Measurements from ENCODE around the gene AGO3. TPM values are rescaled to one million over a fixed set of nuclear protein-coding genes. Genes with fewer than 3 reads are reported as not detected.
"Not testable (repeated sequence)": the region's sequence is repeated elsewhere in the genome, so short reads cannot be mapped to it uniquely, and the experiment has no call there.

The AGO3 gene
- total and polyA plus RNA-seq, 8 donors = 1.9 to 33.8 (median 12.4) TPM

- TF ChIP-seq POLR2AphosphoS5 (IDR thresholded peaks at IDR 0.05) = no peak
- no peak for TF ChIP-seq CTCF (IDR thresholded peaks at IDR 0.05)
- no peaks in the 10 kb centered on the region for H3K27me3 ChIP-seq
- peaks cover 0 to 7% (median 3%) of the 10 kb centered on the region in 4 donors for H3K36me3 ChIP-seq
- no peak overlapping the region for H3K27ac ChIP-seq
- H3K4me3 ChIP-seq = no peak overlapping the region
- WGBS, 5 donors = 51 to 61% (median 55%) methylated on average over 2 of the region's 2 CpGs
- H3K9me3 ChIP-seq = no peaks in the 10 kb centered on the region
- peaks cover 0 to 28% (median 5%) of the 10 kb centered on the region in 4 donors for H3K4me1 ChIP-seq
- intact Hi-C loops (cut with DNase I; ENCODE audit: low total_unique reads) = no loop called here
- no peak for DNase-seq
Measured at GRCh38 chr1:35945327-35945726, 14.4 kb downstream of the AGO3 start.

GRCh38 chr1:35947547-35947946 lies 16.6 kb downstream of the AGO3 start:
- 82 to 98% (median 91%) methylated on average over 2 of the region's 2 CpGs for WGBS, 5 donors

GRCh38 chr1:35958558-35958957 lies 27.7 kb downstream of the AGO3 start:
- intact Hi-C loops (cut with DNase I; ENCODE audit: low total_unique reads) = no loop called here

More at GRCh38 chr1:35947547-35947946, 16.6 kb downstream of the AGO3 start:
- no peak overlapping the region for H3K4me3 ChIP-seq
- no peak overlapping the region for H3K27ac ChIP-seq
- TF ChIP-seq POLR2AphosphoS5 (IDR thresholded peaks at IDR 0.05) (no peak), CTCF (IDR thresholded peaks at IDR 0.05) (no peak), POLR2A (IDR thresholded peaks at IDR 0.05) (no peak), EP300 (IDR thresholded peaks at IDR 0.05) (no peak)
- no peaks in the 10 kb centered on the region for H3K9me3 ChIP-seq
- no peaks in the 10 kb centered on the region for H3K27me3 ChIP-seq
- peaks cover 0 to 13% (median 0%) of the 10 kb centered on the region in 4 donors for H3K4me1 ChIP-seq
- peaks cover 0 to 10% (median 3%) of the 10 kb centered on the region in 4 donors for H3K36me3 ChIP-seq
- no peak for DNase-seq
- intact Hi-C loops (cut with DNase I; ENCODE audit: low total_unique reads) = no loop called here

GRCh38 chr1:35959304-35959703 lies 28.4 kb downstream of the AGO3 start:
- Histone ChIP-seq H3K36me3 (peaks cover 0 to 10% (median 7%) of the 10 kb centered on the region in 4 donors), H3K4me1 (peaks cover 0 to 13% (median 0%) of the 10 kb centered on the region in 4 donors), H3K27me3 (no peaks in the 10 kb centered on the region), H3K9me3 (no peaks in the 10 kb centered on the region), H3K27ac (no peak overlapping the region), H3K4me3 (no peak overlapping the region)
- intact Hi-C loops (cut with DNase I; ENCODE audit: low total_unique reads) = no loop called here
- 88 to 94% (median 93%) methylated on average over 3 of the region's 3 CpGs for WGBS, 5 donors
- no peak for DNase-seq
- no peak for TF ChIP-seq EP300 (IDR thresholded peaks at IDR 0.05)

More at GRCh38 chr1:35958558-35958957, 27.7 kb downstream of the AGO3 start:
- peaks cover 0 to 13% (median 0%) of the 10 kb centered on the region in 4 donors for H3K4me1 ChIP-seq
- WGBS, 5 donors = 83 to 97% (median 94%) methylated on average over 1 of the region's 1 CpG
- no peak for DNase-seq
- H3K9me3 ChIP-seq = no peaks in the 10 kb centered on the region
- no peak overlapping the region for H3K27ac ChIP-seq
- no peaks in the 10 kb centered on the region for H3K27me3 ChIP-seq
- peaks cover 0 to 10% (median 7%) of the 10 kb centered on the region in 4 donors for H3K36me3 ChIP-seq
- no peak overlapping the region for H3K4me3 ChIP-seq
- no peak for TF ChIP-seq CTCF (IDR thresholded peaks at IDR 0.05)
- no peak for TF ChIP-seq EP300 (IDR thresholded peaks at IDR 0.05)

- 89 to 97% (median 96%) methylated on average over 2 of the region's 2 CpGs for WGBS, 5 donors
- Histone ChIP-seq H3K36me3 (peaks cover 0 to 11% (median 8%) of the 10 kb centered on the region in 4 donors), H3K4me3 (no peak overlapping the region), H3K27ac (no peak overlapping the region), H3K4me1 (peaks cover 0 to 13% (median 0%) of the 10 kb centered on the region in 4 donors), H3K9me3 (no peaks in the 10 kb centered on the region), H3K27me3 (no peaks in the 10 kb centered on the region)
- TF ChIP-seq POLR2A (IDR thresholded peaks at IDR 0.05) (no peak), CTCF (IDR thresholded peaks at IDR 0.05) (no peak), POLR2AphosphoS5 (IDR thresholded peaks at IDR 0.05) (no peak), EP300 (IDR thresholded peaks at IDR 0.05) (no peak)
- intact Hi-C loops (cut with DNase I; ENCODE audit: low total_unique reads) = no loop called here
- DNase-seq = no peak
Measured at GRCh38 chr1:35962952-35963351, 32.0 kb downstream of the AGO3 start.

- H3K27ac ChIP-seq; intact Hi-C loops (cut with DNase I; ENCODE audit: low total_unique reads); H3K4me3 ChIP-seq; H3K4me1 ChIP-seq; H3K9me3 ChIP-seq; DNase-seq; H3K27me3 ChIP-seq: not testable (repeated sequence)
- WGBS, 5 donors = 94 to 97% (median 97%) methylated on average over 1 of the region's 1 CpG
- H3K36me3 ChIP-seq = peaks cover 0 to 21% (median 15%) of the 10 kb centered on the region in 4 donors
Measured at GRCh38 chr1:35964277-35964676, 33.4 kb downstream of the AGO3 start.
